Endothelial cell (in vitro differentiated cells): ENCODE results near the gene DIAPH2. TPM values are rescaled to one million over a fixed set of nuclear protein-coding genes. Genes with fewer than 3 reads are reported as not detected.

Experiments
- DNase-seq: peaks from one replicate; pipeline ENCODE4 v3.0.0; 2021; ENCODE audit warnings: low spot score
- H3K27ac Mint-ChIP-seq: one replicate; pipeline ENCODE4 v1.8.0; 2021; ENCODE audit warnings: mixed read lengths, inconsistent platforms; ENCODE audit not compliant: unreplicated experiment
- H3K27me3 Mint-ChIP-seq: one replicate; pipeline ENCODE4 v1.8.0; 2021; ENCODE audit warnings: mild to moderate bottlenecking, moderate library complexity, mixed read lengths, inconsistent platforms; ENCODE audit not compliant: unreplicated experiment
- H3K36me3 Mint-ChIP-seq: one replicate; pipeline ENCODE4 v1.8.0; 2021; ENCODE audit warnings: mild to moderate bottlenecking, low read depth, mixed read lengths, inconsistent platforms; ENCODE audit not compliant: unreplicated experiment
- H3K4me1 Mint-ChIP-seq: one replicate; pipeline ENCODE4 v1.8.0; 2021; ENCODE audit warnings: mild to moderate bottlenecking, mixed read lengths, inconsistent platforms; ENCODE audit not compliant: unreplicated experiment
- H3K4me3 Mint-ChIP-seq: one replicate; pipeline ENCODE4 v1.8.0; 2021; ENCODE audit warnings: mild to moderate bottlenecking, mixed read lengths, inconsistent platforms; ENCODE audit not compliant: unreplicated experiment
- H3K9me3 Mint-ChIP-seq: one replicate; pipeline ENCODE4 v1.8.0; 2021; ENCODE audit warnings: mixed read lengths, inconsistent platforms; ENCODE audit not compliant: unreplicated experiment
- total RNA-seq: library from RNA; stranded (reverse); fragmentation: NEBNext Ultra II Directional; extraction: Animal tissue kit (Norgen Biotek cat#: 25700); gene quantifications from one replicate; pipeline ENCODE4 v1.2.1, GENCODE V29; 2021; ENCODE audit not compliant: unreplicated experiment
- TF ChIP-seq, protein P1 (sequence below): fragments of 200-600 bp; sonication (generic); IDR thresholded peaks from one replicate; pipeline ENCODE4 v1.5.0; 2021; ENCODE audit warnings: antibody characterized with exemption; ENCODE audit not compliant: unreplicated experiment

The DIAPH2 gene
- total RNA-seq, 1 donor from 2014 or later = 45.3 TPM

DNA sequence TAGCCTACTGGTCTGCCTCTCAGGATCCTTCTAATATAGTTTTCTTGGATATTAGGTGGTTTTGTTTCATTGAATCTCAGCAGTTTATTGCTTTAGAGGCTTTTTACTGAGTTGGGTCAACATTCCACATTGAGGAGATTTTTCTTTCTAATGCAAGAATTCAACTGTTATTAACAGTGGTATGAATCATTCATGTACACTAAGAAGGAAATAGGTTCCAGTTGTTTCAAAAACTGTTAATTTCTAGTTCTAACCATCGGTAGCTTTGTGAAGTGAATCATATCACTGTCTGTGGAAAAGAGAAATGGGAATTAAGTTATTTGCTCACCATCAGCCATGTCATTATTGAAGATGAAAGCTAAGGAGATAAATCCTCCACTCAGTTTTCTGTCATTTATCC is 530.5 kb downstream of the DIAPH2 start:
- Mint-ChIP-seq H3K9me3 (no peaks in the 10 kb centered on the region), H3K4me3 (no peak overlapping the region), H3K36me3 (no peaks in the 10 kb centered on the region), H3K4me1 (no peaks in the 10 kb centered on the region), H3K27ac (no peak overlapping the region), H3K27me3 (no peaks in the 10 kb centered on the region)
- TF ChIP-seq, protein P1, sequence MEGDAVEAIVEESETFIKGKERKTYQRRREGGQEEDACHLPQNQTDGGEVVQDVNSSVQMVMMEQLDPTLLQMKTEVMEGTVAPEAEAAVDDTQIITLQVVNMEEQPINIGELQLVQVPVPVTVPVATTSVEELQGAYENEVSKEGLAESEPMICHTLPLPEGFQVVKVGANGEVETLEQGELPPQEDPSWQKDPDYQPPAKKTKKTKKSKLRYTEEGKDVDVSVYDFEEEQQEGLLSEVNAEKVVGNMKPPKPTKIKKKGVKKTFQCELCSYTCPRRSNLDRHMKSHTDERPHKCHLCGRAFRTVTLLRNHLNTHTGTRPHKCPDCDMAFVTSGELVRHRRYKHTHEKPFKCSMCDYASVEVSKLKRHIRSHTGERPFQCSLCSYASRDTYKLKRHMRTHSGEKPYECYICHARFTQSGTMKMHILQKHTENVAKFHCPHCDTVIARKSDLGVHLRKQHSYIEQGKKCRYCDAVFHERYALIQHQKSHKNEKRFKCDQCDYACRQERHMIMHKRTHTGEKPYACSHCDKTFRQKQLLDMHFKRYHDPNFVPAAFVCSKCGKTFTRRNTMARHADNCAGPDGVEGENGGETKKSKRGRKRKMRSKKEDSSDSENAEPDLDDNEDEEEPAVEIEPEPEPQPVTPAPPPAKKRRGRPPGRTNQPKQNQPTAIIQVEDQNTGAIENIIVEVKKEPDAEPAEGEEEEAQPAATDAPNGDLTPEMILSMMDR = no peak
- DNase-seq = no peak

DNA sequence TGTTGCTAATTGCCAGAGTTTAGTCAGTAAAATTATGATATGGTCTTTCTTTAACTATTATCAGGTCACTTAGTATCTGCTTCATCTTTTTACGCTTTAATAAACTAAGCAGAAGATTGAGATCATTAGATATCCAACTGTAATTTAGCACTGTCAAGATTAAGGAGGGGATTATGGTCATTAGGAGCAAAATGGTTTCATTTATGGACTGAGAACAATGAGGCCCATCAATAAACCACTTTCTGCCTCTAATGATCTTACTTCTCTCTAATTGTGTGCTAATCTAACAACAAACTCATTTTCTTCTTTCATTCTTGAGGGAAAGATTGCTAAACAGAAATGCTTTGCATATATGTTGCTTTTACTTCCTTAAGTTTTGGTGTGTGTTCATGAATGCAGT is 539.5 kb downstream of the DIAPH2 start:
- DNase-seq = no peak
- TF ChIP-seq, protein P1 = no peak
- H3K36me3 Mint-ChIP-seq = no peaks in the 10 kb centered on the region

DNA sequence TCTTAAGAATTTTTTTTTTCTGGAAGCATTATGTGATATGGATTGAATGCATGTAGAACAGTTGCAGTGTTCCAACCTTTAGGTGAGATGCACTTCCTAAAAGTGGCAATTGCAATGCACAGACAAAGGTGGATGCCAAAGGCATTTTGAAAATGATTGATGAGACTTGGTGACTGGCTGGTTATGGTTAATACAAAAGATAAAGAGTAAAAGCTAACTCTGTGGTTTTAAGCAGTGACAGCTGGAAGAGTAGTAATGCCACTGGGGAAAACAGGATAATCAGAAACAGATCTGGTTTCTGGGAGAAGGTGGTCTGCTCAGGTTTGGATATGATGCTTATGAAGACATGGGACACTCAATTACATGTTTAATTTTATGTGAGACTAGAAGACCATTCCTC is 544.7 kb downstream of the DIAPH2 start:
- no peaks in the 10 kb centered on the region for H3K36me3 Mint-ChIP-seq
- no peaks in the 10 kb centered on the region for H3K4me1 Mint-ChIP-seq
- no peak overlapping the region for H3K27ac Mint-ChIP-seq
- H3K9me3 Mint-ChIP-seq = no peaks in the 10 kb centered on the region
- H3K27me3 Mint-ChIP-seq = peaks cover 2% of the 10 kb centered on the region
- TF ChIP-seq, protein P1 = no peak
- H3K4me3 Mint-ChIP-seq = no peak overlapping the region
- no peak for DNase-seq

More for the DNA sequence above, 539.5 kb downstream of the DIAPH2 start:
- no peaks in the 10 kb centered on the region for H3K27me3 Mint-ChIP-seq
- H3K4me1 Mint-ChIP-seq = no peaks in the 10 kb centered on the region
- no peak overlapping the region for H3K4me3 Mint-ChIP-seq
- H3K9me3 Mint-ChIP-seq = no peaks in the 10 kb centered on the region
- no peak overlapping the region for H3K27ac Mint-ChIP-seq

DNA sequence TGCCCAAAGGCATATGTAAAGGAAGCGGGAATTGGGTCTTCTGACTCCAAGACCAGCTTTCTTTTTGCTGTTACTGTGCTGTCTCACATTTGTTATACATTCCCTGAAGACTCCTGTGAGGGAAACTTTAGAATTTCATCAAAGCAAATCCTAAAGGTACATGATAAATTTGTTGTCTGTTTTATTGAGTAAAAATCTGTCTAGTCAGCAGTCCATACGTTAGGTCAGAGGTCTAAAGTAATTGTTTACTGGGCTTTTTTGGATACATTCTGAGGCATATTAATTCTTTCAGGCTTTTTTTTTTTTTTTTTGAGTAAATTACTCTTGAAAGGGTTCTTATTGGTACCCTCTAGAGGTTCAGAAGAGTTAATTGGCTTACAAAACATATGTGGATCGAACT is 546.3 kb downstream of the DIAPH2 start:
- no peaks in the 10 kb centered on the region for H3K36me3 Mint-ChIP-seq
- no peak overlapping the region for H3K27ac Mint-ChIP-seq
- no peak for DNase-seq
- no peak overlapping the region for H3K4me3 Mint-ChIP-seq
- TF ChIP-seq, protein P1 = no peak
- H3K27me3 Mint-ChIP-seq = peaks cover 2% of the 10 kb centered on the region
- H3K4me1 Mint-ChIP-seq = no peaks in the 10 kb centered on the region
- no peaks in the 10 kb centered on the region for H3K9me3 Mint-ChIP-seq

DNA sequence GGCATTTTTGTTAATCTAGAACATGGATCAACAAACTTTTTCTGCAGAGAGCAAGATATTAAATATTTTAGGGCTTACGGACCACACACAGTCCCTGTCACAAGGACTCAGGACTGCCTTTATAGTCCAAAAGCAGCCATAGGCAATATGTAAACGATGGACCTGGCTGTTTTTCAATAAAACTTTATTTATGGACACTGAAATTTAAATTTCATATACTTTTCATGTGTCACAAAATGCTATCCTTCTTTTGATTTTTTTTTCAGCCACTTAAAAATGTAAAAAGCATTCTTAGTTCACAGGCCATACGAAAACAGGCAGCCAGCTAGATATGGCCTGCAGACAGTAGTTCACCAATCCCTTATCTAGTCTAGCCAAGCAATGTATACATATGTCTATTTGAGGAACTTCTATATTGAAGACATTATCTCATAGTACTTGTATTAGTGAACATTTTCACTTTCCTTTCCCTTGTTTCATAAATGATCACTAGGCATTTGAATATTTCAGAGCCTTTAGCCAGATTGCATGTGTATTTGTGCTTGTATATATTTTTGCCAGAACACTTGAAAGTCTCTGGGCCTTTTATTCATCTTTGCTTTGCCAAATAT is 549.9 kb downstream of the DIAPH2 start:
- no peak overlapping the region for H3K4me3 Mint-ChIP-seq
- H3K27me3 Mint-ChIP-seq = peaks cover 2% of the 10 kb centered on the region
- DNase-seq = no peak

More for the DNA sequence above, 549.9 kb downstream of the DIAPH2 start:
- Mint-ChIP-seq H3K9me3 (no peaks in the 10 kb centered on the region), H3K27ac (no peak overlapping the region), H3K36me3 (no peaks in the 10 kb centered on the region), H3K4me1 (no peaks in the 10 kb centered on the region)
- TF ChIP-seq, protein P1 = no peak
